HepG2 (cell line): ENCODE results near the gene BAIAP2L2. TPM values are rescaled to one million over a fixed set of nuclear protein-coding genes. Genes with fewer than 3 reads are reported as not detected.

Experiments used
- E2F5 ChIP-seq: sonication (generic); formaldehyde crosslinking; conservative IDR thresholded peaks from 2 replicates; pipeline ENCODE4 v1.4.0; 2020; ENCODE audit warnings: missing genetic modification reagents
- ETS1 ChIP-seq: sonication (generic); formaldehyde crosslinking; IDR thresholded peaks from 2 replicates; pipeline ENCODE4 v1.4.0; 2020; ENCODE audit warnings: missing genetic modification reagents
- HDAC1 ChIP-seq: sonication (generic); formaldehyde crosslinking; IDR thresholded peaks from 2 replicates; pipeline ENCODE4 v1.5.1; 2020; ENCODE audit warnings: mild to moderate bottlenecking, missing genetic modification reagents
- HMG20B ChIP-seq: conservative IDR thresholded peaks from 2 replicates; pipeline ENCODE4 v1.6.1; 2016; ENCODE audit warnings: missing genetic modification reagents, missing compliant biosample characterization
- NR2F2 ChIP-seq: IDR thresholded peaks from 2 replicates; pipeline ENCODE4 v1.6.1; 2012; ENCODE audit warnings: low read depth, inconsistent platforms, borderline replicate concordance
- NR3C1 ChIP-seq: sonication (generic); formaldehyde crosslinking; IDR thresholded peaks from 2 replicates; pipeline ENCODE4 v1.4.0; 2020; ENCODE audit warnings: missing genetic modification reagents
- PAF1 ChIP-seq: IDR thresholded peaks from 2 replicates; pipeline ENCODE4 v1.6.1; 2016; ENCODE audit warnings: missing genetic modification reagents, missing compliant biosample characterization
- SETDB1 ChIP-seq: sonication (generic); formaldehyde crosslinking; IDR thresholded peaks from 2 replicates; pipeline ENCODE4 v1.5.1; 2020; ENCODE audit warnings: missing genetic modification reagents, mild to moderate bottlenecking, borderline replicate concordance
- SOX5 ChIP-seq: IDR thresholded peaks from 2 replicates; pipeline ENCODE4 v1.6.1; 2016; ENCODE audit warnings: borderline replicate concordance
- SRY ChIP-seq: sonication (generic); formaldehyde crosslinking; IDR thresholded peaks from 2 replicates; pipeline ENCODE4 v1.8.0; 2022; ENCODE audit warnings: mild to moderate bottlenecking, missing genetic modification reagents
- UBTF ChIP-seq: sonication (generic); formaldehyde crosslinking; IDR thresholded peaks from 2 replicates; pipeline ENCODE4 v1.4.0; 2020; ENCODE audit warnings: mild to moderate bottlenecking, missing genetic modification reagents
- YEATS2 ChIP-seq: sonication (generic); formaldehyde crosslinking; IDR thresholded peaks from 2 replicates; pipeline ENCODE4 v1.4.0; 2020; ENCODE audit warnings: missing genetic modification reagents, borderline replicate concordance
- ZNF121 ChIP-seq: sonication (generic); formaldehyde crosslinking; IDR thresholded peaks from 2 replicates; pipeline ENCODE4 v1.5.0; 2020; ENCODE audit warnings: mild to moderate bottlenecking, missing genetic modification reagents
- ZNF260 ChIP-seq: sonication (generic); formaldehyde crosslinking; IDR thresholded peaks from 2 replicates; pipeline ENCODE4 v1.4.0; 2020; ENCODE audit warnings: missing genetic modification reagents, low read depth, mild to moderate bottlenecking, borderline replicate concordance
- ZNF362 ChIP-seq: sonication (generic); formaldehyde crosslinking; IDR thresholded peaks from 2 replicates; pipeline ENCODE4 v1.4.0; 2020; ENCODE audit warnings: missing genetic modification reagents, mild to moderate bottlenecking, borderline replicate concordance
- ZNF598 ChIP-seq: sonication (generic); formaldehyde crosslinking; IDR thresholded peaks from 2 replicates; pipeline ENCODE4 v1.5.1; 2020; ENCODE audit warnings: mild to moderate bottlenecking, missing genetic modification reagents, borderline replicate concordance
- ZNF772 ChIP-seq: sonication (generic); formaldehyde crosslinking; IDR thresholded peaks from 2 replicates; pipeline ENCODE4 v1.5.0; 2020; ENCODE audit warnings: mild to moderate bottlenecking, missing genetic modification reagents
- ZXDC ChIP-seq: sonication (generic); formaldehyde crosslinking; IDR thresholded peaks from 2 replicates; pipeline ENCODE4 v1.5.0; 2020; ENCODE audit warnings: mild to moderate bottlenecking, missing genetic modification reagents
- polyA plus RNA-seq, 8 experiments: library from polyadenylated mRNA; depleted of rRNA in 3 of 8; stranded (reverse) in 7 of 8; unstranded in 1 of 8; fragments of >200 nt; fragmentation: Illumina TruSeq in 4 of 8; extraction: Trizol in 4 of 8; gene quantifications; 2 replicates each; pipeline versions ENCODE4 v1.2.1 to v1.2.3, GENCODE V29; 2011 to 2016; ENCODE audit warnings: low read depth in 4 of 8, missing spikeins in 1 of 8, mixed read lengths in 1 of 8; ENCODE audit not compliant: insufficient read depth in 1 of 8
- total RNA-seq, 5 experiments: library from RNA; depleted of rRNA; stranded (reverse); fragments of >200 nt; fragmentation: Illumina TruSeq; extraction: Trizol; gene quantifications; 2 replicates each; pipeline ENCODE4 v1.2.3, GENCODE V29; 2016; ENCODE audit warnings: low read depth in 1 of 5

The BAIAP2L2 gene
- total and polyA plus RNA-seq, 2 of the 13 experiments (the other 11 are each of a cell fraction or from before 2014, with no cell fraction given) = 4.4 to 7.5 TPM

GRCh38 chr22:38110008-38110862 lies at the start of gene BAIAP2L2 (continued):
- TF ChIP-seq ZNF598 = no peak
- TF ChIP-seq HDAC1 (CRISPR knock-in tag) = no peak; the same call in 1 of the 2 replicates
- no peak for TF ChIP-seq E2F5 (CRISPR knock-in tag)
- TF ChIP-seq ZXDC = no peak
- peak; percentile 82 for TF ChIP-seq ZNF121 (CRISPR knock-in tag)
- 0 out of 2 replicates have a peak, but pooled peaks have one; percentile 73 for TF ChIP-seq YEATS2 (CRISPR knock-in tag)
- TF ChIP-seq SOX5 (CRISPR knock-in tag) = no peak
- TF ChIP-seq ZNF772 (CRISPR knock-in tag) = peak; percentile 37; the same call in 1 of the 2 replicates
- TF ChIP-seq ZNF362 (CRISPR knock-in tag) = no peak
- no peak for TF ChIP-seq SETDB1 (CRISPR knock-in tag)
- TF ChIP-seq NR3C1 (CRISPR knock-in tag) = no peak
- TF ChIP-seq UBTF = peak; percentile 84; the same call in 1 of the 2 replicates
- no peak for TF ChIP-seq PAF1 (CRISPR knock-in tag)
- TF ChIP-seq HMG20B (CRISPR knock-in tag) = no peak
- no peak for TF ChIP-seq SRY
- TF ChIP-seq ETS1 = no peak
- TF ChIP-seq ZNF260 (CRISPR knock-in tag) = no peak
- no peak for TF ChIP-seq NR2F2
